RWPE2 (cell line): ENCODE data around the gene NRG2.

Source experiments
- ATAC-seq: fragments of 200-7000 bp; cut with Tn5 transposase; 3 replicates; pipeline ENCODE4 v1.9.1; 2021; ENCODE audit warnings: low read depth
- DNase-seq: peaks from one replicate; pipeline ENCODE4 v3.0.0-alpha.2; 2020; ENCODE audit warnings: low spot score
- H3K27ac ChIP-seq: fragments of 450-650 bp; 2 replicates; pipeline ENCODE4 v1.5.1; 2017; ENCODE audit warnings: mild to moderate bottlenecking; ENCODE audit not compliant: poor library complexity, severe bottlenecking
- H3K27me3 ChIP-seq: fragments of 250-450 bp; sonication (Bioruptor Pico); 2 replicates; pipeline ENCODE4 v1.5.1; 2021; ENCODE audit warnings: mild to moderate bottlenecking, moderate library complexity; ENCODE audit not compliant: insufficient read depth, poor library complexity, severe bottlenecking
- H3K36me3 ChIP-seq: fragments of 250-450 bp; sonication (Bioruptor Pico); 2 replicates; pipeline ENCODE4 v1.5.1; 2020; ENCODE audit warnings: low read depth, mild to moderate bottlenecking, moderate library complexity
- H3K4me1 ChIP-seq: fragments of 250-450 bp; sonication (Bioruptor Pico); 2 replicates; pipeline ENCODE4 v1.5.1; 2021; ENCODE audit warnings: mild to moderate bottlenecking, moderate library complexity; ENCODE audit not compliant: insufficient read depth, poor library complexity, severe bottlenecking
- H3K4me3 ChIP-seq: fragments of 250-450 bp; sonication (Bioruptor Pico); 2 replicates; pipeline ENCODE4 v1.5.1; 2021; ENCODE audit warnings: mild to moderate bottlenecking, moderate library complexity; ENCODE audit not compliant: severe bottlenecking
- H3K9me3 ChIP-seq: fragments of 250-450 bp; sonication (Bioruptor Pico); 2 replicates; pipeline ENCODE4 v1.5.1; 2021; ENCODE audit warnings: mild to moderate bottlenecking, moderate library complexity; ENCODE audit not compliant: severe bottlenecking
- TF ChIP-seq, protein P1 (sequence below): fragments of 450-650 bp; IDR thresholded peaks from one replicate; pipeline ENCODE4 v1.5.1; 2017; ENCODE audit warnings: mild to moderate bottlenecking, moderate library complexity; ENCODE audit not compliant: poor library complexity, severe bottlenecking

Gene NRG2

DNA sequence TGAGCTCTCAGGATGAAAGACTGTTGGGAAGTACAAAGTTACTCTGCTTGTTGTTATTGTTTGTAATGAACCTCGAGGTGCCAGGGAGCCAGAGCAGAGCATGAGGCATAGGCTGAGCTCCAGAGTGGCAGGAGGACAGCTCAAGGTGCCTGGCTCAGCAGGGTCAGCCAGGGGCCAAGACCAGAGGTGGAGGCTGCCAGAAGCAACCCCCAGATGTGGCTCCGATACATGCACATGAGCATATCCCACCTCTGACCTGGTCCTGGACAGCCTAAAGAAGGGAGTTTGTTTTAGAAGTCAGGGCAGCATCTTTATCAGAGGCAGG, 141.9 kb downstream of the NRG2 start:
- TF ChIP-seq, protein P1, sequence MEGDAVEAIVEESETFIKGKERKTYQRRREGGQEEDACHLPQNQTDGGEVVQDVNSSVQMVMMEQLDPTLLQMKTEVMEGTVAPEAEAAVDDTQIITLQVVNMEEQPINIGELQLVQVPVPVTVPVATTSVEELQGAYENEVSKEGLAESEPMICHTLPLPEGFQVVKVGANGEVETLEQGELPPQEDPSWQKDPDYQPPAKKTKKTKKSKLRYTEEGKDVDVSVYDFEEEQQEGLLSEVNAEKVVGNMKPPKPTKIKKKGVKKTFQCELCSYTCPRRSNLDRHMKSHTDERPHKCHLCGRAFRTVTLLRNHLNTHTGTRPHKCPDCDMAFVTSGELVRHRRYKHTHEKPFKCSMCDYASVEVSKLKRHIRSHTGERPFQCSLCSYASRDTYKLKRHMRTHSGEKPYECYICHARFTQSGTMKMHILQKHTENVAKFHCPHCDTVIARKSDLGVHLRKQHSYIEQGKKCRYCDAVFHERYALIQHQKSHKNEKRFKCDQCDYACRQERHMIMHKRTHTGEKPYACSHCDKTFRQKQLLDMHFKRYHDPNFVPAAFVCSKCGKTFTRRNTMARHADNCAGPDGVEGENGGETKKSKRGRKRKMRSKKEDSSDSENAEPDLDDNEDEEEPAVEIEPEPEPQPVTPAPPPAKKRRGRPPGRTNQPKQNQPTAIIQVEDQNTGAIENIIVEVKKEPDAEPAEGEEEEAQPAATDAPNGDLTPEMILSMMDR, result no peak
- no peak for ATAC-seq
- no peak overlapping the region for H3K4me3 ChIP-seq
- H3K9me3 ChIP-seq, result no peaks in the 10 kb centered on the region
- DNase-seq, result no peak
- no peak overlapping the region for H3K27ac ChIP-seq
- H3K4me1 ChIP-seq, result no peaks in the 10 kb centered on the region
- no peaks in the 10 kb centered on the region for H3K36me3 ChIP-seq
- peaks cover 47% of the 10 kb centered on the region for H3K27me3 ChIP-seq

DNA sequence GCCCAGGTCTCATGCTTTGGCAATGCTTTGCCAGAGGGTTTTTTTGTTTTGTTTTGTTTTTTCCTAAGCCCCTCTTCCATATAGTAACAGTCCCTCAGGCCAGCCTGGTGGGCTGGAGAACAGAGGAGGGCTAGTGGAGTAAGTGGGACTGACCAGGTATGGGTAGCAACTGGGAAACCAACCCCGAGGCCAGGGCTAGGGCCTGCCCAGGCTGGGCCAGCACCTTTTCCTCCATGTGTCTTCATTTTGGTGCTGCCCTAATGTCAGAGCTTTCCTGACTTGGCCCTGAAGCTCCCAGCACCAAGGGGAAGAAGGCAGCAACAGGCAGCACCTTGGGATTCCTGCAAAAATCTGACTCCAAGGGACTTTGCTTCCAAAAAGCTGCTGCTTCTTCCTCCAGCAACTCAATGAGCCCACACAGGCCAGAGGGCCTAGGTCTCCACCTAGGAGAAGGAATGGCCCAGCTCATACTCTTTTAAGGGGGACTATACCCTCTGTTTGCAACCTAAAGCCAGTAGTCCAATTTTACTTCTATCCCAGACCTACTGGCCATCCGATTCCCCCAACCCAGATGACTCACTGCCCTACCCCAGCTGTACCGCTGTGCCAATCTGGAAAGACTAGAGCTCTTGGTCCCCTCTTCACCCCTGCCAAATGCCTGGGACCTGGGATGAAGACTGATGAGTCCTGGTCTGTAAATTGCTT, 142.4 kb downstream of the NRG2 start:
- TF ChIP-seq, protein P1, result no peak
- Histone ChIP-seq H3K27me3 (peaks cover 47% of the 10 kb centered on the region), H3K4me1 (no peaks in the 10 kb centered on the region), H3K9me3 (no peaks in the 10 kb centered on the region), H3K4me3 (no peak overlapping the region), H3K36me3 (no peaks in the 10 kb centered on the region), H3K27ac (no peak overlapping the region)
- ATAC-seq (no peak), DNase-seq (no peak)

DNA sequence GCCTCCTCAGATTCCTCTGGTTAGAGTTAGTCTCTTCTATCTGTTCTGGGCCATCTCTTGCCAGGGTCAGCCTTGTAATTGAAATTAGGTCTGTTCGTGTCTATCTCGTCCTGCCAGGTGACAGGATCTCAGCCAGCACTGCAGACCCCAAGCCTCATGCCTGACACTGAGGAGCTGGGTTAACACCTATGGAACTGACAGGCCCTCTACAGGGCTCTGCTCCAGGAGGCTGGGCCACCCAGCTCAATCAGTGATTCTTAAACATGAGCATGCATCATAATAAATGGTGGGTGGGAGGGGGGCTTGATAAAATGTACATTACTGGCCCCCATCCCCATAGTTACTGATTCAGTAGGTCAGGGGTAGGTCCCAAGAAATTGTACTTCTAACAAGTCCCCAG, 144.1 kb downstream of the NRG2 start:
- no peaks in the 10 kb centered on the region for H3K4me1 ChIP-seq
- DNase-seq, result no peak
- peaks cover 30% of the 10 kb centered on the region for H3K27me3 ChIP-seq
- no peaks in the 10 kb centered on the region for H3K36me3 ChIP-seq
- no peak overlapping the region for H3K4me3 ChIP-seq
- TF ChIP-seq, protein P1, result no peak
- ATAC-seq, result no peak
- H3K9me3 ChIP-seq, result no peaks in the 10 kb centered on the region
- no peak overlapping the region for H3K27ac ChIP-seq

DNA sequence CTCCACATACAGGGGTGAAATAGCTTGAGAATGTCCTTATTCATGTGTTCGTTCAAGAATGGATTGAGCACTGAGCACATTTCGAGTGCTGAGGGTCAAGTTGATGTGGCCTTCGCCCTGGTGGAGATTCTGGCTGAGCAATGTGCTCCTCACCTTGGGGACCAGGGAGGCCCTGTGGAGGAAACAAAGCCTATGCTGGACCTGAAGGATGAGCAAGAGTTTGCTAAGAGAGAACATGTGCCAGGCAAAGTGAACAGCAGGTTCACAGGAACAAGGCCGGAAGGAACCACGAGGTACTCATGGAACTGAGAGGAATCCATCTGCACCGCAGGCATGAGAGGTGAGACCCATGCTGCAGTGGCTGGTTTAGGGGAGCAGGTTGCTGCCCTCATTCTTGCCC, 145.1 kb downstream of the NRG2 start:
- no peak for DNase-seq
- H3K9me3 ChIP-seq, result no peaks in the 10 kb centered on the region
- TF ChIP-seq, protein P1, result no peak
- H3K27ac ChIP-seq, result no peak overlapping the region
- ATAC-seq, result no peak
- no peaks in the 10 kb centered on the region for H3K36me3 ChIP-seq
- no peak overlapping the region for H3K4me3 ChIP-seq
- no peaks in the 10 kb centered on the region for H3K4me1 ChIP-seq
- H3K27me3 ChIP-seq, result peaks cover 20% of the 10 kb centered on the region

DNA sequence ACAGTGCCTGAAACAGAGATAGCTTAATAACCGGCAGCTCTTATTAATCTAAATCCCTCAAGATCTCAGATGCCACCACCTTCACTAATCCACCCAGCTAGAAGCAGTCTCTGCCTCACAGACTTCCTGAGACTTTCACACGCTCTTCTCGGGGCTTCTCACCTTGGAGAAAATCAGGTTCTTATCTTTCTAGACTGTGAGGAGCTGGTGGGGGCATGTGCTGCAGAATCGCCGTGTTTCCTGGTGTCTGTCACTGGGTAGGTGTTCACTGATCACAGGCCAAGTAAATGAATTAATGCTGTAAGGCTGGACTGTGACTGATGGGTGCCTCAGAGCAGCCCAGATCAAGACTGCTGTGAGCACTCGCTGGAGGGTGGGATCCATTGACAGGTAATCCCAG, 145.8 kb downstream of the NRG2 start:
- DNase-seq, result no peak
- no peak overlapping the region for H3K4me3 ChIP-seq
- no peaks in the 10 kb centered on the region for H3K4me1 ChIP-seq
- no peak for ATAC-seq
- peaks cover 13% of the 10 kb centered on the region for H3K27me3 ChIP-seq
- TF ChIP-seq, protein P1, result no peak
- no peaks in the 10 kb centered on the region for H3K36me3 ChIP-seq
- H3K9me3 ChIP-seq, result no peaks in the 10 kb centered on the region
- H3K27ac ChIP-seq, result no peak overlapping the region
